Measurements from ENCODE around the gene NPHS2.

The NPHS2 gene

GRCh38 chr1:179575497-179576314 is at the start of gene NPHS2:
TSS of gene NPHS2 (minus strand) at chr1:179575948. CDS start at chr1:179575864, 84 bp downstream.
- no peak for DNase-seq (ENCODE audit: low read depth in 4 of 4, low spot score in 1 of 4)

- no peak for DNase-seq (ENCODE audit: low read depth in 4 of 4, low spot score in 1 of 4)
Measured at GRCh38 chr1:179612361-179612760, 36.6 kb upstream of the NPHS2 start.

- DNase-seq (ENCODE audit: low read depth in 4 of 4, low spot score in 1 of 4): no peak
Measured at GRCh38 chr1:179601093-179601492, 25.3 kb upstream of the NPHS2 start.

GRCh38 chr1:179599623-179600249 is 24.0 kb upstream of the NPHS2 start:
- DNase-seq (ENCODE audit: low read depth in 4 of 4, low spot score in 1 of 4): no peak

- no peak for DNase-seq (ENCODE audit: low read depth in 4 of 4, low spot score in 1 of 4)
Measured at GRCh38 chr1:179598631-179599030, 22.9 kb upstream of the NPHS2 start.

GRCh38 chr1:179591592-179592580 is 16.1 kb upstream of the NPHS2 start, which contains the start of gene TDRD5:
TSS of gene TDRD5 (plus strand) at chr1:179591832. CDS start at chr1:179592616, 784 bp downstream.
- DNase-seq (ENCODE audit: low read depth in 4 of 4, low spot score in 1 of 4): no peak

- no peak for DNase-seq (ENCODE audit: low read depth in 4 of 4, low spot score in 1 of 4)
Measured at GRCh38 chr1:179591253-179591591, 15.5 kb upstream of the NPHS2 start.

- DNase-seq (ENCODE audit: low read depth in 4 of 4, low spot score in 1 of 4): no peak
Measured at GRCh38 chr1:179590671-179591070, 14.9 kb upstream of the NPHS2 start.

- DNase-seq (ENCODE audit: low read depth in 4 of 4, low spot score in 1 of 4): no peak
Measured at GRCh38 chr1:179589509-179589908, 13.8 kb upstream of the NPHS2 start.

- no peak for DNase-seq (ENCODE audit: low read depth in 4 of 4, low spot score in 1 of 4)
Measured at GRCh38 chr1:179588425-179589024, 12.8 kb upstream of the NPHS2 start.

GRCh38 chr1:179587336-179587735 is 11.6 kb upstream of the NPHS2 start:
- no peak for DNase-seq (ENCODE audit: low read depth in 4 of 4, low spot score in 1 of 4)

- DNase-seq (ENCODE audit: low read depth in 4 of 4, low spot score in 1 of 4): no peak
Measured at GRCh38 chr1:179586107-179586823, 10.5 kb upstream of the NPHS2 start.

GRCh38 chr1:179583771-179584320 is 8.1 kb upstream of the NPHS2 start:
- no peak for DNase-seq (ENCODE audit: low read depth in 4 of 4, low spot score in 1 of 4)

- DNase-seq (ENCODE audit: low read depth in 4 of 4, low spot score in 1 of 4): no peak
Measured at GRCh38 chr1:179576509-179576908, 761 bp upstream of the NPHS2 start.

- DNase-seq (ENCODE audit: low read depth in 4 of 4, low spot score in 1 of 4): no peak
Measured at GRCh38 chr1:179558078-179558477, 17.7 kb downstream of the NPHS2 start.

- DNase-seq (ENCODE audit: low read depth in 4 of 4, low spot score in 1 of 4): no peak
Measured at GRCh38 chr1:179554427-179554826, 21.3 kb downstream of the NPHS2 start.

- DNase-seq (ENCODE audit: low read depth in 4 of 4, low spot score in 1 of 4): no peak
Measured at GRCh38 chr1:179550746-179551682, 24.7 kb downstream of the NPHS2 start.

GRCh38 chr1:179549368-179549700 is 26.4 kb downstream of the NPHS2 start:
- DNase-seq (ENCODE audit: low read depth in 4 of 4, low spot score in 1 of 4): no peak

Measured in stimulated activated CD4-positive, alpha-beta T cell treated with anti-CD3 and anti-CD28 coated beads, Interleukin-1b, Interleukin-23, amount 100 ng/mL, for 24 hours (primary cell).